ENCODE results near the gene CD200. TPM values are rescaled to one million over a fixed set of nuclear protein-coding genes. Genes with fewer than 3 reads are reported as not detected.
A peak's percentile ranks its signal among the peaks of the same experiment; 100 is the strongest.

Gene CD200
- total RNA-seq, 1 donor from 2014 or later = 67.0 TPM

GRCh38 chr3:112381673-112382542 lies 49.0 kb downstream of the CD200 start:
- Mint-ChIP-seq H3K9me3 (peaks cover 7% of the 10 kb centered on the region), H3K4me3 (no peak overlapping the region)

GRCh38 chr3:112382543-112383160 lies 49.7 kb downstream of the CD200 start:
- no peak for DNase-seq (ENCODE audit: low read depth, low spot score)
- Mint-ChIP-seq H3K4me3 (no peak overlapping the region), H3K9me3 (peaks cover 7% of the 10 kb centered on the region), H3K27ac (ENCODE audit: unreplicated experiment) (no peak overlapping the region), H3K4me1 (peaks cover 22% of the 10 kb centered on the region), H3K36me3 (ENCODE audit: low read depth) (peaks cover 2% of the 10 kb centered on the region), H3K27me3 (ENCODE audit: low read depth) (no peaks in the 10 kb centered on the region)
- no peak for TF ChIP-seq CTCF (conservative IDR thresholded peaks at IDR 0.05)

More at GRCh38 chr3:112381673-112382542, 49.0 kb downstream of the CD200 start:
- TF ChIP-seq CTCF (conservative IDR thresholded peaks at IDR 0.05) = no peak
- H3K36me3 Mint-ChIP-seq (ENCODE audit: low read depth) = peaks cover 2% of the 10 kb centered on the region
- H3K27me3 Mint-ChIP-seq (ENCODE audit: low read depth) = no peaks in the 10 kb centered on the region
- no peak for DNase-seq (ENCODE audit: low read depth, low spot score)
- H3K4me1 Mint-ChIP-seq = peaks cover 29% of the 10 kb centered on the region
- no peak overlapping the region for H3K27ac Mint-ChIP-seq (ENCODE audit: unreplicated experiment)

GRCh38 chr3:112384769-112385168 lies 51.8 kb downstream of the CD200 start:
- no peak for DNase-seq (ENCODE audit: low read depth, low spot score)
- H3K9me3 Mint-ChIP-seq = peaks cover 5% of the 10 kb centered on the region
- TF ChIP-seq CTCF (conservative IDR thresholded peaks at IDR 0.05) = no peak
- H3K36me3 Mint-ChIP-seq (ENCODE audit: low read depth) = peaks cover 2% of the 10 kb centered on the region
- no peaks in the 10 kb centered on the region for H3K27me3 Mint-ChIP-seq (ENCODE audit: low read depth)
- H3K27ac Mint-ChIP-seq (ENCODE audit: unreplicated experiment) = no peak overlapping the region
- peaks cover 26% of the 10 kb centered on the region for H3K4me1 Mint-ChIP-seq
- H3K4me3 Mint-ChIP-seq = no peak overlapping the region

- no peak for DNase-seq (ENCODE audit: low read depth, low spot score)
- peaks cover 9% of the 10 kb centered on the region for H3K9me3 Mint-ChIP-seq
- peaks cover 52% of the 10 kb centered on the region for H3K4me1 Mint-ChIP-seq
- peak overlapping the region; percentile 28 for H3K27ac Mint-ChIP-seq (ENCODE audit: unreplicated experiment)
- peaks cover 7% of the 10 kb centered on the region for H3K36me3 Mint-ChIP-seq (ENCODE audit: low read depth)
- TF ChIP-seq CTCF (conservative IDR thresholded peaks at IDR 0.05) = no peak
- H3K27me3 Mint-ChIP-seq (ENCODE audit: low read depth) = no peaks in the 10 kb centered on the region
- H3K4me3 Mint-ChIP-seq = no peak overlapping the region
Observed at GRCh38 chr3:112388972-112389371, 56.0 kb downstream of the CD200 start.

- no peak for DNase-seq (ENCODE audit: low read depth, low spot score)
- Mint-ChIP-seq H3K36me3 (ENCODE audit: low read depth) (peaks cover 10% of the 10 kb centered on the region), H3K9me3 (peaks cover 9% of the 10 kb centered on the region), H3K4me1 (peaks cover 54% of the 10 kb centered on the region), H3K27ac (ENCODE audit: unreplicated experiment) (peak overlapping the region; percentile 53), H3K4me3 (no peak overlapping the region), H3K27me3 (ENCODE audit: low read depth) (no peaks in the 10 kb centered on the region)
- no peak for TF ChIP-seq CTCF (conservative IDR thresholded peaks at IDR 0.05)
Observed at GRCh38 chr3:112389961-112390360, 57.0 kb downstream of the CD200 start.
